GM21786 (cell line): ENCODE results near the gene CAPS2.

ENCODE experiments used
- ATAC-seq: cut with Tn5 transposase; IDR thresholded peaks from one replicate; pipeline ENCODE4 v1.9.1; 2021; ENCODE audit not compliant: unreplicated experiment

Gene CAPS2

DNA sequence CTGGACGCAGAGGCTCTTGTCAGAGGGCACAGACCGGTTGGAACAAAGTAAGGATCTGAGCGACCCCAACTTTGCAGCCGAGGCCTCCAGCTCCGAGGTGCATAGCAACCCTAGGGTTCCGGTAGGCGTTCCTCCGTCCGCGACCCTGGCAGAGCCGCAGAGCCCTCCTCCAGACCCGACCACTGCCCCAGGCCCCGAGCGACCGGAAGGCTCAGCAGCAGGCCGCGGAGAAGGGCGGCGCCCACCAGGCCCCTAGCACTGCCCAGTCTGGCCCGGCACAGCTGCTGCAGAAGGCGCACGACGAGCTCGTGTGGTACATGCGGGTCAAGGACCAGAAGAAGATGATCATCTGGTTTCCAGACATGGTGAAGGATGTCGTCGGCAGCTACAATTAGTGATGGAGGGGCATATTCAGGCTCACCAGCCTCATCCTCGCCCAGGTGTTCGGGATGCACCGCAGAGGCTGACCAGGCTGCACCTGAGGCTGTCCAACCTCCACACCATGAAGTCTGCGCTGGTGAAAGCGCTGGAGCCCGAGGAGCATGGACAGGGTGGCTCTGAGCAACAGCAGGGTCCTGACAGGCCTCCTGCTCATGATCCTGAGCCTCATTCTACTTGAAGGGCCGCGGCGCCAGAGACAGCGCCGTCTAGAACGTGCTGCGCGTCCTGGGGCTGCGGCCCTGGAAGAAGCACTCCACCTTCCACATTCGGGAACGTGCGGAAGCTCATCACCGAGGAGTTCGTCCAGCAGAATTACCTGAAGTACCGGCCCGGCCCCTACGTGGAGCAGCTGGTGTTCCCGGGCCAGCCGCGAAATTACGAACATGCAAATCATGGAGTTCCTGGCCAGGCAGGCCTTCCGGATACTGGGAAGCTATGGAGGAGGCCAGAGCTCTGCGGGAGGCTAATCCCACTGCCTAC lies 24.5 kb downstream of the CAPS2 start:
- ATAC-seq, result no peak

DNA sequence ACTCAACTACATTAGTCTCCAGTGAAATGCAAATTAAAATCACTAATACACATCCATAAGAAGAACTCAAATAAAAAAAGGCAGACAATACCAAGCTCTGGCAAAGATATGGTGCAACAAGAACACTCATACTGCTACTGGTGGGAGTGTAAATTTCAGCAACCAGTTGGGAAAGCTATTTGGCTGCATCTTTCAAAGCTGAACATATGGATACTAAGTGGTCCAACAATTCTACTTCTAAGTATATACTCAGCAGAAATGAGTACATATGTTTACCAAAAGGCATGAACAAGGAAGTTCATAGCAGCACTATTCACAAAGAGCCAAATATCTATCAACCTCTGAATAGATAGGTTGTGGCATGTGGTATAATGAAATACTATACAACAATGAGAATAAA lies 27.3 kb downstream of the CAPS2 start:
- no peak for ATAC-seq

DNA sequence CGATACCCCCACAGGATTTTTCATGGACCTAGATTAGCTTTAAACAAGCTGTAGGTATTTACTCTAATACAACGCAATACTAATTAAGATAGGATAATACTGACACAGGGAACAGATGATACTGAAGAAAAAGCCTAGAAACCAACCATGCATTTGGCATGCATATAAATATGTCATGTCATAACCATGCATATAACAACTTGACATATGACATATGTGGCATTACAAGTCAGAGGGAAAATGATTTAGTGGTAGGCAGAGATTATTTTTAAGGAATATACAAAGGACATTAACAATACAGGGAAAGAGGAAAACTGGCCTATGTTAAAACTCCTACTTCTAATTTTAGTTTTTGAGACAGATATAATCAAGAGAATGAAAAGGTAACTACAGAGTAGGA lies 27.9 kb downstream of the CAPS2 start:
- ATAC-seq, result no peak

DNA sequence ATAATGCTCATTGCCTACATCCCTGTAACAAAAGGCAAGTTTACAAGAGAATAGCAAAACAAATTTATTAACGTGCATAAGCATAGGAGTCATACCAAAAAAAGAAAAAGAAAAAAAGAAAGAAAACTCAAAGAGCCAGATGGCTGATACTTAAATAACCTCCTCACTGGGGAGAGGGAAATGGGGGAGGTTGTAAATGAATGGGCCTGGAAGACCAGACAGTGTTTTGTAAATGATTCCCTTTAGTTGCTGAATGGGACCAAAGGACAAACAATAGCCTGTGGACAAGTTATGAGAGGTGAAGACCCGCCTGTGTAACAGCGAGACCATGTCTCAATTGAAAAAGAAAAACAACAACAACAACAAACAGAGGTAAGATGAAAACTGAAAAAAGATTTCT lies 35.3 kb downstream of the CAPS2 start:
- ATAC-seq, result no peak

DNA sequence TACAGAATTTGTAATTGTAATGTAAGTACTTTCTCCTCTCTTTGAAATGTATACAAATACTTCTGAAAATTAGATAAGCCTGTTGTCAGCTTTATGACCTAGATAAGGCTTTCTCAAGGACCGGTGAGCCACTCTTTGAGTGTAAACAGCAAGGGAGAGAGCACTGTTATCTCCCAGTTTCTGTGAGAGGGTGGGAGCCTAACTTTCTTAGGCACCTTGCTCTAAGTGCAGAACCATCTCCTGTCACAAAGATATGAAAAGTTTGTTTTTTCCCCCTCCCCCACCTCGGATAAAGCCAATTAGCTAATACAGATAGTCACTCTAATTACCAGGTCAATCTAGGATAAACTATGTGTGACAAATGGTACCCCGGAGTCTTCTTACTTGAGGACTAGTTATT lies 35.8 kb downstream of the CAPS2 start:
- ATAC-seq, result no peak

DNA sequence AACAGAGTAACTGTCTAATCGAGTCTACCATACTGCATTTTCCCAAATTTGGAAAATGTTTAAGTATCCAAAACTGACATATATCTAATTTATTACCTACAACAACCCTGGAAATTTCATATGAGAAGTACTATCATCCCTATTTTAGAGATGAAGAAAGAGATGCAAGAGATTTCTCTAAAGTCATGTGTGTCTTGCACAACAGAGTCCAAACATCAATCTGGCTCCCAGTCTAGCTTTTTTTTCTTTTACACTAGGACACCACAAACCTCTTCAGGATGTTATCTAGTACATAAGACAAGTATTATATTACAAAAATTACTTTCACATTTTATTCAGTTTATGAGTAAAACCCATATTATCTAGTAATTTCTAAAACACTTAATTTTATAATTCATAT lies 39.1 kb downstream of the CAPS2 start:
- ATAC-seq, result no peak

DNA sequence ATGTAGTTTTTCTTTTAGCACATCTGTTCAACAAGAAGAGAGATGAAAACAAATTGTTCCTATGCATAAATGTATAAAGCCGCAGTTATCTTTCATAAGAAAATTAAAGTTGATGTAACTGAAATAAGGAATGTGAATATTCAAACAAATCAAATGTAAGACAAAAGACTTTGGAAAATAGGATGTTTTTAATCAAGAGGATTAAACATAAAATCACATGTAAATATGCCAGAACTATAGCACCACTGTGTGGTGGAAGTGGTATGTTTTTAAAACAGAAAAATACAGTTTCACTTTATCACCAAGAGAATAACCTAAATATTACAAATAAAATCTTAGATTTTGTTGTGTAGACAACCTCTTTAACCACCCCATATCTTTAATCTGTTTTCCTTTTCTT lies 40.4 kb downstream of the CAPS2 start:
- no peak for ATAC-seq

DNA sequence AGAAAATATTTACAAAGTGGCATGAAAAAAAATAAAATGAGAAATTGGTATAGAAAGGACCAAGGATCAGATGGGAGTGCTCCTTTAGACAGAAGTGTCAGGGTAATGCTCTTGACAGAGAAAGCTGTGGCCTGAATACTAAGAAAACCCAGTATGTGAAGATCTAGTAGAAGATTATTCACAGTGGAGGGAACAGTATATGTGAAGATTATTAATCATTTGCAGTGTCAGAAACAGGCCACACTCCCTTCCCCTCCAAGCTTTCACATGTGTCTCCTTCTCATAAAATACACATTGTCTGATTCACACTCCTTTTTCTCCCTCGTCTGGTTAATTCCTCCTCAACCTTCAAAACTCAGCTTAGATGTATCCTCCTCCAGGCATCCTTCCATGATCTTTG lies 41.3 kb downstream of the CAPS2 start:
- no peak for ATAC-seq

DNA sequence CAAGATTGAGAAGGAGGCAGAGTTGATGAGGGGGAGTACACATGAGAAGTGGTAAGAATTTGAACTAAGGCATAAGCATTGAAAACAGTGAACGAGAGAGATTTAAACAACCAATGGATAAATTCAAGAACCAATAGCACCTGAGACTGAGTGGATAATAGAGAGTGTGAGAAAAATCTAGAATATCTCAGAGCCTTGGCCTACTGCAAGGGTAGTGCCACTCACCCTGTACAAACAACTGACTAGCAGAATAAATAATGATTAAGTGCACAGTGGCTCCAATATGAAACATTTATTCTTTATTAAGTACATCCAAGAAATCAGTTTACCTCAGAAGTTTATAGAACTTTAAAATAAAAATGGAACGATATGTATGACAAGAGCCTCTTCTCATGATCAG lies 54.4 kb downstream of the CAPS2 start:
- no peak for ATAC-seq

DNA sequence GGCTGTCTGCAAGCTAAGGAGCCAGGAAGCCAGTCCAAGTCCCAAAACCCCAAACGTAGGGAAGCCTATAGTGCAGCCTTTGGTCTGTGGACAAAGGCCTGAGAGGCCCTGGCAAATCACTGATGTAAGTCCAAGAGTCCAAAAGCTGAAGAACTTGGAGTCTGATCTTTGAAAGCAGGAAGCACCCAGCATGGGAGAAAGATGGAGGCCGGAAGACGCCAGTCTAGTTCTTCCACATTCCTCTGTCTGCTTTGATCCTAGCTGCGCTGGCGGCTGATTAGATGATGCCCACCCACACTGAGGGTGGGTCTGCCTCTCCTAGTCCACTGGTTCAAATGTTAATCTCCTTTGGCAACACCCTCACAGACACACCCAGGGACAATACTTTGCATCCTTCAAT lies 58.5 kb downstream of the CAPS2 start:
- ATAC-seq, result no peak

DNA sequence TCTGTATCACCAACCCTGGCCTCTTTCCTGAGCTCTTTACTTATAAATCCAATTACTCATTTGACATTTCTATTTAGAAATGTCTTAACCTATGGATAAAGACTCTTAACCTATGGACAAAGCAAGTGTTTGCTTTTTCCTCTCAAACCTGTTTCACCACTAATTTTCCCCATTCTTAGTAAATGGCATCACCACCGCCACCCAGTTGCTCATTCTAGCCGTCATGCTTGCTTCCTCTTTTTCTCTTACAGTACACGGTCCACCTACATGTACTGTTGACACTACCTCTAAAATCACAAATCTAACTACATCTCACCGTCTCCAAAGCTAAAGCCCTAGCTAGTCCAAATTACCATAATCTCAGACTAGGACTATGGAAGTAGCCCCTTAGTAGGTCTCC lies 60.0 kb downstream of the CAPS2 start:
- no peak for ATAC-seq

DNA sequence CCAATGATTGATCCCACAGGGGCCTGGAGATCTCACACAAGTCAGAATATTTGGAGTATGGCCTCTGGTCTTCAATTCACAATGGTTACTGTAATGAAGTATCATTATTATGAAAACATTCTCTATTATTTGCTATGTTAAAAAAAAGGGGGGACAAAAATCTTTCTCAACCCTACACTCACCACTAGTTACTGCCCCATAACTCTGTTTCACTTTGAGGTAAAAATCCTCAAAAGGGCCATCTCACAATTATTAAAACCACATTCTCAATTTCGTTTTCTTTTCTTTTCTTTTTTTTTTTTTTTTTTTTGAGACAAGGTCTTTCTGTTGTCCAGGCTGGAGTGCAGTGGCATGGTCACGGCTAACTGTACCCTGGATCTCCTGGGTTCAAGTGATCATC lies 60.9 kb downstream of the CAPS2 start:
- no peak for ATAC-seq

DNA sequence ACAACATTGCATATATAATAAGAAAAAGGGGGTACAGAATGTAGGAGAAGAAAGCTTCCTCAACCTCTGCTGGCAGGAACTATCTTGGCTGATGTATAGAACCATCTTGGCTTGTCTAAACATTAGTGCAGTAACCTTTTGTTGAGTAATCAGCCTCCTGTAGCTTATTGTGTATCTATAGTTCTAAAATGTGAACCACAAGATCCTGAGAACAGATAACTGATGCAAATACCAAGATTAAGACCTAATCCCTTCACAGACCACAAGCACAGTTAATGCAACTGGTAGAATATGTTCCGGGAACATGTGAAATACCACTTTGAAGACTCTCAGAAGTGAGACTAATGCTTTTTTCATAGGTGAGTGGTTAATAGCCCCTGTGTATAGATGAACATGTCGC lies 69.8 kb downstream of the CAPS2 start:
- ATAC-seq, result no peak

DNA sequence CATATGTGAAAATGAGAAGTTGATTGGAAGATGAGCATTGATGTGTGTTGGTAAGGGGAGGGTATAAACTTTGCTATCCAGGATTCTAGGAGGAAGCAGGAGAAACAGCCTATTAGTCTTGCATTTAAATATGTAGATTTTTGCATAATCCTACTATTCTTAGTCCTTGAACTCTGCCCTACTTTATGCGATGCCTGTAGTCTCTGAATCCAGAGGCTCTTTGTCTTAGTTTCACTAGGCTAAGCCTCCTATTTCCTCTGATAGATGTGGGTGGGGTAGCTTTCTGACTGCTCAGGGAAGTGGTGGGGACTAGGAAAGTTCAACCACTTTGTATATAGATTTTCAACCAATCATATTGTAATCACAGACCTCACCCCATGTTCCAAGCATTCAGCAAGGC lies 71.0 kb downstream of the CAPS2 start:
- ATAC-seq, result no peak

DNA sequence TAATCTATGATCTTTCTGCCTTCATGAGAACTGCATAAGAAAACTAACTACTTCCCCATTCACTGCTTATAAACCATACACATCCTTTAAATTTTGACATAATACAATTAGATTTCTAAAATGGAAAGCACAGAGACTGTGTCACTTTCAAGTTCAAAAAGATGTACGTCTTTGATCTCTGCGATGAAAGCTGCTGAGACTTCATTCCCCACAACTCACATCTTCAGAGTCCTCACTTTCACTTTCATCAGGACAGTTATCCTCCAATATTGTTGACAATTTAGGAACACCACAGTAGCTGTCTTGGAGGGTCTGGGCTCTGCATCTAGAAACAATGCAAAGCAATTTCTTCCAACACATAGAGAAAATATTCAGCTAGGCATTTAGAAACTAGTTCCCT lies 72.6 kb downstream of the CAPS2 start:
- no peak for ATAC-seq

DNA sequence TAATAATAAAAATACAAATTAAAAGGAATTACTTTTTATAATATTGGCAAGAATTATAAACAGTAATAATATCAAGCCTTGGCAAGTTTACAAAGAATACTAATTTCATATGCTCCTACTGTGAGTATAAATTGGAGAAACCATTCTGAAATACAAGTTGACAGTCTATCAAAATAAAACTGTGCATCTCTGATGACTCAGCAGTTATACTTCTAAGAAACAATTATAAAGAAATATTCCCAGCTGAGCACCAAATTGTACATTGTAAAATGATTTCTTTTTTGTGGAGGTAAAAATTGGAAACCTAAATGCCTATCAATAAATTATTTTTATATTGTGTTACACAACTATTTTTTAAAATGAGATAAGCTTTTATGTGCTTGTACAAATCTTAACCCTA lies 85.0 kb downstream of the CAPS2 start:
- ATAC-seq, result no peak

DNA sequence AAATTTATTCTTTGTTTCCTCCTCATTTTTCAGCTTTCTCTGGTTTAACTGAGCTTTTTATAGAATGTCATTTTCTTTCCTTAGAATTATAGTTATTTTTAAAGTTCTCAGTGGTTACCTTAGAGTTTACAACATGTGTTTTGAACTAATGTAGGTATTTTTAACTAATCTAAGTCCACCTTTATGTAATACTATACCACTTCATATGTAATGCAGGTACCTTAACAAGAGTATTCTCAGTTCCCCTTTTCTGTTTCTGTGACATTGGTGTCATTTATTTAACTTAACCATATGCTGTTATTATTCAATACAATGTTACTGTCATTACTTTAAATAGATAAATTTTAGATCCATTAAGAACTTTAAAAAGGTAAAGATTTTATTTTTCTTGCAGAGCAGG lies 90.1 kb downstream of the CAPS2 start:
- ATAC-seq, result peak; percentile 98

DNA sequence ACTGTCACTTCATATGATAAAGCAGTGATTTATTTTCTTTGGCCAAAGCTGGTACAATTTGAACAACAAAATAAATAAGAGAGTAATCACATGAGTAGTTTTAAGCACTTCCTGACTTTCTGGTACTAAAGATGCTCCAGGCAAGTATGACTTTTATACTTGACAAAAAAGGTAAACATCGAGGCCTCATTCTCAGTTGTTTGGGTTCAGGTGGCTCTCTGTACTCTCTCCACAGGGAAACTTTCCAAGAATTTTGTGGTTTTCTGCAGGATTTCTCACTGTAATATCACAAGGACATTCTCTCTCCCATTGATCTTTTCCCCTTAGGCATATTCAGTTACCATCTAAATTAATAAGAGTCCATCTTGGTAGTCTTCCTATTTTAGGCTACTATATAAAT lies 93.9 kb downstream of the CAPS2 start:
- ATAC-seq, result no peak

DNA sequence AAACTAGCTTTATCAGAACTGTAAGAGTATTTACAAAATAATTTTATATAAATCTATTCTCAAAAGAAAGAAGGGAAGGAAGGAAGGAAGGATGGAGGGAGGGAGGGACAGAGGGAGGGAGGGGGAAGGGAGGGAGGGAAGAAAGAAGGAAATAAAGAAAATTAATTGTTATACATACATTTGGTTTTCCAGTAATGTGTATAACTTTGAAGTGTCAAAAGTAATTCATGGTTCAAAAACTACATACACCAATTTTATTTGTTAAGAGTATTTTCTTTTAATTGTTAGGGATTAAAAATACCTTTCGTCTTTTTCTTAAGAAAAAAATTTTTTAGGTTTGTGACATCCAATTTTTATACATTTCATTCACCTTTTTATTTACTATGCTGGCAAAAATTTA lies 103.0 kb downstream of the CAPS2 start:
- ATAC-seq, result no peak
